PFSK-1 (cell line): Measurements from ENCODE around the gene ACOX1.

Experiments used
- FOXP2 ChIP-seq: optimal IDR thresholded peaks from 2 replicates; pipeline ENCODE3; 2011; ENCODE audit warnings: borderline replicate concordance, control low read depth, inconsistent platforms; ENCODE audit not compliant: insufficient read depth; ENCODE audit errors: extremely low read length, extremely low read depth
- POLR2AphosphoS5 ChIP-seq: IDR thresholded peaks from 2 replicates; pipeline ENCODE4 v1.6.1; 2012; ENCODE audit warnings: low read depth, mild to moderate bottlenecking, control low read depth, low read length, moderate library complexity
- SIN3A ChIP-seq: IDR thresholded peaks from 2 replicates; pipeline ENCODE4 v1.6.1; 2012; ENCODE audit warnings: mild to moderate bottlenecking, low read length, moderate library complexity, borderline replicate concordance; ENCODE audit not compliant: insufficient read depth
- TAF1 ChIP-seq: IDR thresholded peaks from 2 replicates; pipeline ENCODE4 v1.6.1; 2012; ENCODE audit warnings: low read length, control low read depth, borderline replicate concordance; ENCODE audit not compliant: insufficient read depth
- TF ChIP-seq, protein P1 (sequence below), 2 experiments: IDR thresholded peaks; 2 replicates each; pipeline versions ENCODE4 v1.6.1 to v1.8.0; 2011 to 2012; ENCODE audit warnings: low read depth in 2 of 2, low read length in 2 of 2, control low read depth in 1 of 2, inconsistent platforms in 1 of 2, mild to moderate bottlenecking in 1 of 2, moderate library complexity in 1 of 2; ENCODE audit not compliant: insufficient read depth in 1 of 2

Gene ACOX1

DNA sequence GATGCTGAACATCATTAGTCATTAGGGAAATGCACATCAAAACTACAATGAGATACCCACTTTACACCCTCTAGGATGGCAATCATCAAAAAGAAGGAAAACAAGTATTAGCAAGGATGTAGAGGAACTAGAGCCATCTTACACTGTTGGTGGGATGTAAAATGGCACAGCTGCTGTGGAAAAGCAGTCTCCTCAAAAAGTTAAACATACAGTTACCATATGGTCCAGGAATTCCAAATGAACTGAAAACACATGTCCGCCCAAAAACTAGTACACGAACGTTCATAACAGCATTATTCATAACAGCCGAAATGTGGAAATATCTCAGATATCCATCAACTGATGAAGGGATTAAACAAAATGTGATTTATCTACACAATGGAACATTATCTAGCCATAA, 45.2 kb downstream of the ACOX1 start:
- TF ChIP-seq TAF1 (no peak), FOXP2 (no peak), SIN3A (no peak), POLR2AphosphoS5 (no peak)
- TF ChIP-seq, protein P1, sequence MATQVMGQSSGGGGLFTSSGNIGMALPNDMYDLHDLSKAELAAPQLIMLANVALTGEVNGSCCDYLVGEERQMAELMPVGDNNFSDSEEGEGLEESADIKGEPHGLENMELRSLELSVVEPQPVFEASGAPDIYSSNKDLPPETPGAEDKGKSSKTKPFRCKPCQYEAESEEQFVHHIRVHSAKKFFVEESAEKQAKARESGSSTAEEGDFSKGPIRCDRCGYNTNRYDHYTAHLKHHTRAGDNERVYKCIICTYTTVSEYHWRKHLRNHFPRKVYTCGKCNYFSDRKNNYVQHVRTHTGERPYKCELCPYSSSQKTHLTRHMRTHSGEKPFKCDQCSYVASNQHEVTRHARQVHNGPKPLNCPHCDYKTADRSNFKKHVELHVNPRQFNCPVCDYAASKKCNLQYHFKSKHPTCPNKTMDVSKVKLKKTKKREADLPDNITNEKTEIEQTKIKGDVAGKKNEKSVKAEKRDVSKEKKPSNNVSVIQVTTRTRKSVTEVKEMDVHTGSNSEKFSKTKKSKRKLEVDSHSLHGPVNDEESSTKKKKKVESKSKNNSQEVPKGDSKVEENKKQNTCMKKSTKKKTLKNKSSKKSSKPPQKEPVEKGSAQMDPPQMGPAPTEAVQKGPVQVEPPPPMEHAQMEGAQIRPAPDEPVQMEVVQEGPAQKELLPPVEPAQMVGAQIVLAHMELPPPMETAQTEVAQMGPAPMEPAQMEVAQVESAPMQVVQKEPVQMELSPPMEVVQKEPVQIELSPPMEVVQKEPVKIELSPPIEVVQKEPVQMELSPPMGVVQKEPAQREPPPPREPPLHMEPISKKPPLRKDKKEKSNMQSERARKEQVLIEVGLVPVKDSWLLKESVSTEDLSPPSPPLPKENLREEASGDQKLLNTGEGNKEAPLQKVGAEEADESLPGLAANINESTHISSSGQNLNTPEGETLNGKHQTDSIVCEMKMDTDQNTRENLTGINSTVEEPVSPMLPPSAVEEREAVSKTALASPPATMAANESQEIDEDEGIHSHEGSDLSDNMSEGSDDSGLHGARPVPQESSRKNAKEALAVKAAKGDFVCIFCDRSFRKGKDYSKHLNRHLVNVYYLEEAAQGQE (IDR thresholded peaks at IDR 0.05; ENCODE audit: insufficient read depth in 1 of 2, low read depth in 2 of 2, low read length in 2 of 2): no peak

DNA sequence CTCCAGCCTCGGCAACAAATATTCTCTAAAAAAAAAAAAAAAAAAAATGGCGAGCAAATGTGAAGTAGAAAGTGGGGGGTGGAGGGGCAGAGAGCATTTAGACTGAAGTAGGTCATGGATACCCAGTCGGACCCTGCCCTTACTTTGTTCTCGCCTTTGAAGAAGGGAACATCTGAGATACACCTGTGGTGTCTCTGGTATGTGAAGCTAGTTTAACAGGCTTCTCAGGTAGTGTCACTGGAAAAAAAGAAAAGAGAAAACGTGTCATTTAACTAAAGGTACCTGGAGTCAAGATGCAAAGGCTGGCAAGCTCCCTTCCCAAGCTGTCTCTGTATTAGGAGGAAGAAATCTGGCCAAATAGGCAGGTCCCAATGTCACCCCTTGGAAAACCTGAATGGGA, 46.1 kb downstream of the ACOX1 start:
- no peak for TF ChIP-seq TAF1
- no peak for TF ChIP-seq POLR2AphosphoS5
- TF ChIP-seq, protein P1 (IDR thresholded peaks at IDR 0.05; ENCODE audit: insufficient read depth in 1 of 2, low read depth in 2 of 2, low read length in 2 of 2): no peak
- TF ChIP-seq SIN3A: no peak

DNA sequence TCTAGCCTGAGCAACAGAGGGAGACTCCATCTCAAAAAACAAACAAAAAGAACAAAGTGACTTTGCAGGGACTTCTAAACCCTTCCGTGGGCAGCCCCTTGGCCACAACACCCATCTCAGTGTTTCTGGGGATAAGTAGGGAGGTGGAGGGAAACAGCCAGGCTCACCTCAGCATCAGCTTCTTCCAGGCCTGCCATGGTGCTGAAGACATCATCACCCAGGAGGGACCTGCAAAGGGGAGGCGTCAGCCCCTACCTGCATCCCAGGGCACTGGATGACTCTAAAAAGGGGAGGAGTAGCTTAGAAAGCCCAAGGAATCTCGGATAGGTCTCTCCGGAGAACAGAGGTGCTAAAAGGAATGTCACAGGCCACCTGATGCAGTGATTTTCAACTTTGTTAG, 47.9 kb downstream of the ACOX1 start:
- no peak for TF ChIP-seq TAF1
- TF ChIP-seq POLR2AphosphoS5: no peak
- TF ChIP-seq SIN3A: no peak
- TF ChIP-seq, protein P1 (IDR thresholded peaks at IDR 0.05; ENCODE audit: insufficient read depth in 1 of 2, low read depth in 2 of 2, low read length in 2 of 2): no peak
- no peak for TF ChIP-seq FOXP2

DNA sequence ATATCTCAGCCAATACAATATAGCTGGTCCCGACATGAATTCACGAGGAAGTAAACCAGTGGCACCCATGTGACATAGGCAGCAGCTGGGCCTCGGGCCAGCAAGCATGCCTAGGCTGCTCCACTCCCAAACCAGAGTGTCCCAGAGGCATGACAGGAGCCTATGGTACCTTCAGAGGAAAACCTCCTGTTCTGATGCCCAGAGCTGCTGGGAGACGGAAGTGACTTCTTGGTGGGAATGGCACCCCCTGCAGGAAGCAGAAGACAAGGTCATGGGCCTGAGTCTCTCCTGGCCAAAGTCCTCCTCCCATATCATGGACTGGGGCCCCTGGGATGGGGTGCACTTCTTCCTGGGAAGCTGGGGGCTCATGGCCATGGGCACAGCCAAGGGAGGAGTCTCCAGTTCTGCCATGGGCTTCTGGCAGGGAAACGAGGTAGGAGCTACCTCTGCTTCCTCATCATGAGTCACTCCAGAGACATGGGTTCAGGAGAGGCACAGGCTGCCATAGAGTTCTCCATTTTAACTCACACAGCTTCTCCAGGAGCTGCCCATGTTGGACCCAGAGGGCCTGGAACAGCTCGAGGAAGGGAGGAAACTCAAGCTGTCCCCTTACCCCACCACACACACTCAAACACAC, 51.6 kb downstream of the ACOX1 start:
- TF ChIP-seq, protein P1 (IDR thresholded peaks at IDR 0.05; ENCODE audit: insufficient read depth in 1 of 2, low read depth in 2 of 2, low read length in 2 of 2): no peak
- no peak for TF ChIP-seq SIN3A
- TF ChIP-seq FOXP2: no peak

DNA sequence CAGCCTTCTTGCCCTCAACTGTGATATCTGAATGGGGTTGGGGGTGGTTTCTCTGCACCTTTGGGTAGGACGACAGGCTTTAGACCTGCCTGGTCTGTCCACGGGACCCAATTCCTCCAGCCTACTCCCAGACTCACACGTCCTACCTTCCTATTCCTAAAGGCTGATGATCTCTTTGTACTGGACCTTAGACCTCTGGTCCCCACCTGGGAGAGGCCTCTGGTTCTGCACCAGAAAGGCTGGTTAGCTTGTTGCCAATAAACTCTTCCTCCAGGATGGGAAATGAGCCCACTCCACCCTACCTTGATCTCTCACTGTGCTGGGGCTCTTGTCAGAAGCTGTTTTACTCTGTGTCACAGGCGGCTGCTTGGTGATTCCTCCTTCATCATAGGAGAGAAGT, 52.5 kb downstream of the ACOX1 start:
- TF ChIP-seq SIN3A (no peak), FOXP2 (no peak), TAF1 (no peak), POLR2AphosphoS5 (no peak)
- TF ChIP-seq, protein P1 (IDR thresholded peaks at IDR 0.05; ENCODE audit: insufficient read depth in 1 of 2, low read depth in 2 of 2, low read length in 2 of 2): no peak
